Effector memory CD4-positive, alpha-beta T cell (primary cell): ENCODE results near the gene FBL.

Experiments
- DNase-seq, 3 donors: peaks; one replicate each; pipeline ENCODE4 v3.0.0-alpha.2; 2020
- H3K27ac ChIP-seq: 2 replicates; pipeline ENCODE4 v1.7.0; 2013; ENCODE audit warnings: mild to moderate bottlenecking, low read length, moderate library complexity; ENCODE audit not compliant: insufficient read depth, poor library complexity, severe bottlenecking
- H3K27me3 ChIP-seq: replicated peaks from 2 replicates; pipeline ENCODE4 v1.7.0; 2013; ENCODE audit warnings: mild to moderate bottlenecking, low read length; ENCODE audit not compliant: insufficient read depth, control insufficient read depth, poor library complexity, severe bottlenecking
- H3K36me3 ChIP-seq: 2 replicates; pipeline ENCODE4 v1.7.0; 2013; ENCODE audit warnings: mild to moderate bottlenecking, low read length, moderate library complexity; ENCODE audit not compliant: control insufficient read depth, insufficient read depth
- H3K4me1 ChIP-seq: 2 replicates; pipeline ENCODE4 v1.7.0; 2013; ENCODE audit warnings: low read length, mild to moderate bottlenecking; ENCODE audit not compliant: control insufficient read depth, insufficient read depth, poor library complexity, severe bottlenecking
- H3K4me3 ChIP-seq: 2 replicates; pipeline ENCODE4 v1.7.0; 2013; ENCODE audit warnings: low read length, low read depth, mild to moderate bottlenecking; ENCODE audit not compliant: insufficient read depth, poor library complexity, severe bottlenecking
- H3K9me3 ChIP-seq: 2 replicates; pipeline ENCODE4 v1.7.0; 2013; ENCODE audit warnings: mild to moderate bottlenecking, low read length, moderate library complexity; ENCODE audit not compliant: control insufficient read depth

Gene FBL

DNA sequence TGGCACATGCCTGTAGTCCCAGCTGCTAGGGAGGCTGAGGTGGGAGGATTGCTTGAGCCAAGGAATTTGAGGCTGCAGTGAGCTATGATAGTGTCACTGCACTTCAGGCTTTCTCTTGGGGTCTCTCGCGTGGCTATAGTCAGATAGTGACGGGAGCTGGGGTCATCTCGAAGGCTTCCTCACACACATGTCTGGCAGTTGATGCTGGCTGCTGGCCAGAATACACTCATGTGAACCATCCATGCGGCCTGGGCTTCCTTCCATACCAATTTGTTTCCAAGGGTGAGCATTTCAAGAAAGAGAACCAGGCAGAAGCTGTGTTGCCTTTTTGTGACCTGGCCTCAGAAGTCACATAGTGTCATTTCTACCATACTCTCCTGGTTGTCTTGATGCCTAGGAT, 41.1 kb downstream of the FBL start:
- Histone ChIP-seq H3K4me3 (no peak overlapping the region), H3K27me3 (peaks cover 5% of the 10 kb centered on the region), H3K4me1 (no peaks in the 10 kb centered on the region), H3K36me3 (no peaks in the 10 kb centered on the region), H3K27ac (no peak overlapping the region), H3K9me3 (no peaks in the 10 kb centered on the region)
- DNase-seq: no peak

DNA sequence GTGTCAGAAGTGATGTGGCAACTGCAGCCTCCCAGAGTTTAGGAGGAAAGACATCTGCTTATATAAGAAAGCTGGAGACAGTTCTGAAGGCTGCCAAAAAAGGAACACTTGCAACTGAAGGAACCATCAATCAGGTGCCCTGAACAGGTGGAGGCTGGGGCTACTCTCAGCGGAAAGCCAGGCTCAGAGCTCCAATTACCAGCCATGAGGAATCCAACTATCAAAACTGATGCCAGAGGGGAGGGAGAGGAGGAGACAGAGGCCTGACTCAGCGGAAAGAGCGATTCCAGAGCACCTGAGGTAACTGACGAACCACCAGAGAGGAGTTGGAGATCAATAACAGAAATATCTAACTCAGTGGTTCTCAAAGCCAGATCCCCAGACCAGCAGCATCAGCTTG, 43.2 kb downstream of the FBL start:
- H3K27me3 ChIP-seq: peaks cover 5% of the 10 kb centered on the region
- H3K4me3 ChIP-seq: no peak overlapping the region
- no peak for DNase-seq
- no peak overlapping the region for H3K27ac ChIP-seq
- H3K4me1 ChIP-seq: no peaks in the 10 kb centered on the region
- no peaks in the 10 kb centered on the region for H3K9me3 ChIP-seq
- no peaks in the 10 kb centered on the region for H3K36me3 ChIP-seq

DNA sequence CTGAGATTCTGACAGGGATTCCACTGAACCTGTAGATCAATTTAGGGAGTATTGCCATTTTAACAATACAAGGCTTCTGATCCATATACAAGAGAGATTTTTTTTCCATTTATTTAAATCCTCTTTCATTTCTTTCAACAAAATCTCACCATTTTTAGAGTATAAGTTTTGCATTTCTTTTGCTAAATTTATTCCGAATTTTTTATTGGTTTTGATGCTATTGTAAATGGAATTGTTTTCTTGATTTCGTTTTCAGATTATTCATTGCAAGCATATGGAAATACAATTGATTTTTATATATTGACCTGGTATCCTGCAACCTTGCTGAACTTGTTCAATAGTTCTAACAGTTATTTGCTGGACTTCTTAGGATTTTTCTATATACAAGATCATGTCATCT, 49.1 kb downstream of the FBL start:
- H3K27ac ChIP-seq: no peak overlapping the region
- DNase-seq: no peak
- no peaks in the 10 kb centered on the region for H3K36me3 ChIP-seq
- peaks cover 6% of the 10 kb centered on the region for H3K27me3 ChIP-seq
- no peaks in the 10 kb centered on the region for H3K4me1 ChIP-seq
- H3K9me3 ChIP-seq: no peaks in the 10 kb centered on the region
- H3K4me3 ChIP-seq: no peak overlapping the region

DNA sequence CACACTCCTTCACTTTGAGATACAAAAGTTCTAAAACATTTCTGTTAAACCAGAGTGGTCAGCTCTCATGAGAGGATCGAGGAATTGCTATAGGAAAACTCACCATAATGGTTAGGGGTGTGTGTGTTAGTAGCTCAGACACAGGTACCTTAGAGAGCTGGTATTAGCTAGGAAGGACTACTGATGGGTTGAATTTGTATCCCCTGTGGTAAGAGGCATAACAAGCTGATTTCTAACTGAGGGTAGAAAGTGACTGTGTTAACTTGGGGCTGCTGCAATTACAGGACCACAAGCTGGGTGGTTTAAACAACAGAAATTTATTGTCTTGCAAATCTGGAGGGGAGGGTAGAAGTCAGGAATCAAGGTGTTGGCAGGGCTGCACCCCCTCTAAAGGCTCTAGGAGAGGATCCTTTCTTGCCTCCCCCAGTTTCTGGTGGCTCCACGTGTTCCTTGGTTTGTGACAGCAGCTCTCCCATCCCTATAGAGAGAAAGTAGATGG, 50.1 kb downstream of the FBL start:
- no peaks in the 10 kb centered on the region for H3K36me3 ChIP-seq
- H3K4me3 ChIP-seq: no peak overlapping the region
- H3K9me3 ChIP-seq: no peaks in the 10 kb centered on the region
- H3K27ac ChIP-seq: no peak overlapping the region
- no peaks in the 10 kb centered on the region for H3K4me1 ChIP-seq
- H3K27me3 ChIP-seq: peaks cover 6% of the 10 kb centered on the region
- no peak for DNase-seq

DNA sequence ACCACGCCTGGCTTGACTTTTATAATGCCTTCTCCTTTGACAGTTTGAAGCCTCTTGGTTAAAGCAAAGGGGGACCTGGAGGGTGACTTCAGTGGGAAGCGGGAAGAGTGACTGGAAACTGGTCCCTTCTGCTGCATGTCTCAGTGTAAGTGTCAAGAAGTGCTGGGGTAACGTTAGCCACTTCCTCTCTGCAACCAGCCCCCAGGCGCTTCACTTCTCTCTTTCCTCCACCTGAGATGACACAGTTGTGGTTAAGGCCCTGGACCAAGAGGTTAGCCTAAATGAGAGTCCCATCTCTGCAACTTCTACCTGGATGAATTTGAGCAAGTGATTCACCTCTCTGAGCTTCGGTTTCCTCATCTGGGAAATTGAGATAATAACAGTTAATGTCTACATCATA, 51.2 kb downstream of the FBL start:
- peaks cover 6% of the 10 kb centered on the region for H3K27me3 ChIP-seq
- H3K27ac ChIP-seq: no peak overlapping the region
- H3K4me1 ChIP-seq: no peaks in the 10 kb centered on the region
- H3K9me3 ChIP-seq: no peaks in the 10 kb centered on the region
- H3K4me3 ChIP-seq: no peak overlapping the region
- DNase-seq: no peak
- no peaks in the 10 kb centered on the region for H3K36me3 ChIP-seq

DNA sequence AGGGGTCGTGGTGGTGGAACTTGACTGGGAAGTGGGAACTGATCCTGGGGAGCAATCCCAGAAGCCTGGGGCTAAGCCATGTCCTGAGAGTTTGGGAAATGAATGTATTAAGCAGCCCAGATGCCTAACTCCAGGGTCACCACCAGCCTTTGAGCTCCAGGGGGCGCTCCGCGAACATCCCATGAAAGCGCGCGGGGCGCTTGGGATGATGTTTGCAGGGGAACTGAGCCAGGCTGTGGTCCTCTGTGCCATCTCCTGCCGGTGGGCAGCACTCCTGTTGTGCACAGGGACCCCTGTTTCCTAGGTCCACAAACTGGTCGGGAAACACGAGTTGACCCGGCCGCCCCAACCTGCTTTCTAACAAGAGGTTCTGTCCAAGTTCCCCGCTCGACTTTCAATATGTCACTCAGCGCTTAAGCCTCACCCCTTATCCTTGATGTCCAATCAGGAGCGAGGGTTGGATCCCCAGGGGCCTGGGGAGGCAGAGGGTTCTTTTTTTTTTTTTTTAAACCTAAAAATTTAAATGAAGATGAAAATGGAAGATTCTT, 53.1 kb downstream of the FBL start:
- peak overlapping the region; percentile 57 for H3K4me3 ChIP-seq
- peak; percentile 36 to 57 (median 52) for DNase-seq
- no peak overlapping the region for H3K27ac ChIP-seq

DNA sequence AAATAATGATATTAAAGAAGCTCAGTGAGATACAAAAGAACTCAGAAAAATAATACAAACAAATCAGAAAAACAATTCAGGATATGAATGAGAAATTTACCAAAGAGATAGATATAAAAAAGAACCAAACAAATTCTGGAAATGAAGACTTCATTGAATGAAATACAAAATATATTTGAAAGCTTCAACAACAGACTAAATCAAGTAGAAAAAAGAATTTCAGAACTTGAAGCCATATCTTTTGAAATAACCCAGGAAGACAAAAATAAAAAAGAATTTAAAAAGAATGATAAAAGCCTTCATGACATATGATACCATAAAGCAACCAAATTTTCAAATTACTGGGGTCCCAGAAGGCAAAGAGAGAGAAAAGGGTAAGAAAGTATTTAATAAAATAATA, 57.9 kb downstream of the FBL start:
- no peak overlapping the region for H3K4me3 ChIP-seq
- DNase-seq: no peak
- no peaks in the 10 kb centered on the region for H3K36me3 ChIP-seq
- no peak overlapping the region for H3K27ac ChIP-seq
- no peaks in the 10 kb centered on the region for H3K4me1 ChIP-seq
- no peaks in the 10 kb centered on the region for H3K9me3 ChIP-seq
- H3K27me3 ChIP-seq: peaks cover 9% of the 10 kb centered on the region

More for the DNA sequence above, 53.1 kb downstream of the FBL start:
- H3K36me3 ChIP-seq: no peaks in the 10 kb centered on the region
- H3K27me3 ChIP-seq: peaks cover 6% of the 10 kb centered on the region
- no peaks in the 10 kb centered on the region for H3K9me3 ChIP-seq
- no peaks in the 10 kb centered on the region for H3K4me1 ChIP-seq
